Activated naive CD4-positive, alpha-beta T cell (primary cell): Measurements from ENCODE around the gene ABLIM2.

Source experiments
- DNase-seq, 4 experiments: peaks; one replicate each; lab custom pipeline; 2025; lab: John Stamatoyannopoulos, UW

ABLIM2 gene

GRCh38 chr4:8136972-8137710, 21.5 kb downstream of the ABLIM2 start:
- no peak for DNase-seq

GRCh38 chr4:8136529-8136928, 22.1 kb downstream of the ABLIM2 start:
- DNase-seq: no peak

GRCh38 chr4:8135666-8136065, 22.9 kb downstream of the ABLIM2 start:
- no peak for DNase-seq

GRCh38 chr4:8133897-8134563, 24.6 kb downstream of the ABLIM2 start:
- DNase-seq: no peak

GRCh38 chr4:8132947-8133705, 25.5 kb downstream of the ABLIM2 start:
- DNase-seq: no peak

- DNase-seq: no peak
Measured at GRCh38 chr4:8132400-8132799, 26.2 kb downstream of the ABLIM2 start.

GRCh38 chr4:8131826-8132225, 26.8 kb downstream of the ABLIM2 start:
- DNase-seq: no peak

GRCh38 chr4:8131210-8131609, 27.4 kb downstream of the ABLIM2 start:
- no peak for DNase-seq

- no peak for DNase-seq
Measured at GRCh38 chr4:8130346-8131066, 28.1 kb downstream of the ABLIM2 start.

- no peak for DNase-seq
Measured at GRCh38 chr4:8129785-8130184, 28.8 kb downstream of the ABLIM2 start.

GRCh38 chr4:8129136-8129535, 29.5 kb downstream of the ABLIM2 start:
- DNase-seq: no peak

- no peak for DNase-seq
Measured at GRCh38 chr4:8128100-8128856, 30.3 kb downstream of the ABLIM2 start.

- no peak for DNase-seq
Measured at GRCh38 chr4:8127051-8127826, 31.4 kb downstream of the ABLIM2 start.

GRCh38 chr4:8126523-8126922, 32.1 kb downstream of the ABLIM2 start:
- DNase-seq: no peak

GRCh38 chr4:8125526-8126056, 33.0 kb downstream of the ABLIM2 start:
- DNase-seq: no peak

- no peak for DNase-seq
Measured at GRCh38 chr4:8123870-8124269, 34.7 kb downstream of the ABLIM2 start.

GRCh38 chr4:8123389-8123788, 35.2 kb downstream of the ABLIM2 start:
- DNase-seq: no peak

GRCh38 chr4:8122746-8123145, 35.9 kb downstream of the ABLIM2 start:
- no peak for DNase-seq

GRCh38 chr4:8121292-8122015, 37.2 kb downstream of the ABLIM2 start:
- no peak for DNase-seq

GRCh38 chr4:8120501-8120900, 38.1 kb downstream of the ABLIM2 start:
- DNase-seq: no peak
